Fibroblast of pulmonary artery (primary cell): Measurements from ENCODE around the gene ZNF827.

Experiments
- DNase-seq: peaks from one replicate; pipeline ENCODE4 v3.0.0-alpha.2; 2010; ENCODE audit warnings: low read depth
- H3K4me3 ChIP-seq: replicated peaks from 2 replicates; pipeline ENCODE4 v1.5.1; 2011; ENCODE audit warnings: low read depth, mild to moderate bottlenecking, control low read depth, low read length, moderate library complexity
- TF ChIP-seq, protein P1 (sequence below): IDR thresholded peaks from 2 replicates; pipeline ENCODE4 v1.5.1; 2011; ENCODE audit warnings: mild to moderate bottlenecking, control low read depth, low read length, inconsistent platforms; ENCODE audit errors: missing control alignments

ZNF827 gene

DNA sequence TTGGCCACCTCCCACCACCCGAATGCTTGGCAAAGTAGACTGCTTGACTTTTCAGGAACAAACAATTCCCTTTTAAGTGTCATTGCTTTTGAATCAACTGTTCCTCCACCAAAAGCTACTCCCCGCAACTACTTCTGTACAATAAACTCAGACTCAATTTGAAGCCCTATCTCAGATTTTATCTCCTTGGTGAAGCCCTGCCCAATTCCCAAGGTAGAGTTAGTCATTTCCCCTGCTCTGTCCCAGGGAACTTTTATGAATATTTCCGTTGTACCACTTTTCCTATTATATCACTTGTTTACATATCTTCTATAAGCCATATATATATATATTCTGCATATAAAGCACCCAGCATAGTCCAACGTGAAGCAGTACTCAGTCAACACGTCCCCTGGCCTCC, 155.9 kb downstream of the ZNF827 start:
- no peak for DNase-seq
- TF ChIP-seq, protein P1, sequence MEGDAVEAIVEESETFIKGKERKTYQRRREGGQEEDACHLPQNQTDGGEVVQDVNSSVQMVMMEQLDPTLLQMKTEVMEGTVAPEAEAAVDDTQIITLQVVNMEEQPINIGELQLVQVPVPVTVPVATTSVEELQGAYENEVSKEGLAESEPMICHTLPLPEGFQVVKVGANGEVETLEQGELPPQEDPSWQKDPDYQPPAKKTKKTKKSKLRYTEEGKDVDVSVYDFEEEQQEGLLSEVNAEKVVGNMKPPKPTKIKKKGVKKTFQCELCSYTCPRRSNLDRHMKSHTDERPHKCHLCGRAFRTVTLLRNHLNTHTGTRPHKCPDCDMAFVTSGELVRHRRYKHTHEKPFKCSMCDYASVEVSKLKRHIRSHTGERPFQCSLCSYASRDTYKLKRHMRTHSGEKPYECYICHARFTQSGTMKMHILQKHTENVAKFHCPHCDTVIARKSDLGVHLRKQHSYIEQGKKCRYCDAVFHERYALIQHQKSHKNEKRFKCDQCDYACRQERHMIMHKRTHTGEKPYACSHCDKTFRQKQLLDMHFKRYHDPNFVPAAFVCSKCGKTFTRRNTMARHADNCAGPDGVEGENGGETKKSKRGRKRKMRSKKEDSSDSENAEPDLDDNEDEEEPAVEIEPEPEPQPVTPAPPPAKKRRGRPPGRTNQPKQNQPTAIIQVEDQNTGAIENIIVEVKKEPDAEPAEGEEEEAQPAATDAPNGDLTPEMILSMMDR: no peak
- H3K4me3 ChIP-seq: no peak overlapping the region

DNA sequence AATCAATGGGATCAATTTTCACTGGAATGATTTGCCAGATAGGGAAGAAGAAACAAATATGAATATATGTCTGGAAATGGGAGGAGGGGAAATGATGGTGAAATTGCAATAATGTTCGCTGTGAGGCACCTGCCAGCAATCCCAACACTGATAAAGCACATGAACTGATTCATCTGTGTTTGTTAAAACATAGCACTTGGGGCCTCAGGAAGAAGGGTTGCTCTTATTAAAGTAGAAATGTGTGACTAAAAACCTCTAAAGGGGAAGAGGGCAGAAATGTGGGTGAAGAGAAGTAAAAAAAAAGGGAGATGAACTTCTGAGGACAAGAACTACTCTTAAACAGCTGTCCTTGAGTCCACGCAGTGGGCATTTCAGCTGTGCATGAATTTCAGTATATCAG, 157.3 kb downstream of the ZNF827 start:
- no peak for DNase-seq
- TF ChIP-seq, protein P1: no peak

DNA sequence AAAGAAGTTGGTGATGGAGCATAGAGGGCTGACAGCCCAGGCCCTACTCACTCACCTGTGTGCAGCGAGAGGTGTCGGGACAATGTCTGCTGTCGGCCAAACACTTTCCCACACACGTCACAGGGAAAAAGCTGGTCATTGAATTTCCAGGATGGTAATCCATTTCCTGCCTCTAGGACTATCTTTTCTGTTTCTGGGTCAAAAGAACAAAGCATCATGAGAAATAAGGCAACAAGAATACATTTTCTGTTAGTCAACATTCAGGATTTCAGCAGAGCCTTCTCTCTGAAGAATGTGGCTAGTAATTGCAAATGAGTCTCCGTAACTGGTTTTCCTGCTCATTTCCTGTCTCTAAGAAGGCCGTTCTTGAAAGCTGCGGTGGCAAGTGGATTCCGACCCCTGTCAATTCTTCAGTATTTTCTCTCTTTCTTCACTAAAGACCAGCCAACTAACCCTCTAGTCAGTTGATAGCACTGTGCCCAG, 159.3 kb downstream of the ZNF827 start:
- TF ChIP-seq, protein P1: no peak
- H3K4me3 ChIP-seq: no peak overlapping the region
- no peak for DNase-seq

More for the DNA sequence above, 157.3 kb downstream of the ZNF827 start:
- H3K4me3 ChIP-seq: no peak overlapping the region

DNA sequence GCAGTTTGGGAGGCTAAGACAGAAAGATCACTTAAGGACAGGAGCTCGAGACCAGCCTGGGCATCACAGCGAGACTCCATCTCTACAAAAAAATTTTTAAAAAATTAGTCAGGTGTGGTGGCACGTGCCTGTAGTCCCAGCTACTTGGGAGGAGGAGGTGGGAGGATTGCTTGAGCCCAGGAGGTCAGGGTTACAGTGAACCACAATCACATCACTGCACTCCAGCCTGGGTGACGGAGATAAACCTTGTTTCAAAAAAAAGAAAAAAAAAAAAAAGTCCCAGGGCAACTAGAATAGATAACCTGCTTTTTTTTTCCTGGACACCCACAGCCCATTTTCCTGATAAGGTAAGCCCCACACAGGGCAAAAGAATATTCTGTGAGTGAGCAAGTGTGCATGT, 162.4 kb downstream of the ZNF827 start:
- TF ChIP-seq, protein P1: no peak
- no peak for DNase-seq
- no peak overlapping the region for H3K4me3 ChIP-seq

DNA sequence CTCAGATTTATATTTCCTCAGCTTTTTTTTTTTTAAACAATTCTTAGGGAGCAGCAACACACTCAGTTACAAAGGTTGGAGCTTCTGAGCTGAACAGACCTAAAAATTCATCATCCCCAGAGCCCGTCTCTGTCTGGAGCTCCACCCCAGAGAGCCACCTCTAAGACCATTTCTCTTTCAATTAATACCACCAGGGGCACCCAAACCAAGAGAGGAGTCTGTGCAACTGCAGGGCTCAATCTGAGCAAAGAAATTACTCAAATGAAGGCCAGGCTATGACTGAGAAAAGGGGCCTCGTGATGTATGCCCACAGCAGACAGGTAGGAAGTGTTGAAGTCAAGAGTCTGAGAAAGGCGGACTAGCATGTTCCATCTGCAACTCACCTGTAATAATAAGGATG, 163.2 kb downstream of the ZNF827 start:
- TF ChIP-seq, protein P1: no peak
- no peak overlapping the region for H3K4me3 ChIP-seq
- no peak for DNase-seq

DNA sequence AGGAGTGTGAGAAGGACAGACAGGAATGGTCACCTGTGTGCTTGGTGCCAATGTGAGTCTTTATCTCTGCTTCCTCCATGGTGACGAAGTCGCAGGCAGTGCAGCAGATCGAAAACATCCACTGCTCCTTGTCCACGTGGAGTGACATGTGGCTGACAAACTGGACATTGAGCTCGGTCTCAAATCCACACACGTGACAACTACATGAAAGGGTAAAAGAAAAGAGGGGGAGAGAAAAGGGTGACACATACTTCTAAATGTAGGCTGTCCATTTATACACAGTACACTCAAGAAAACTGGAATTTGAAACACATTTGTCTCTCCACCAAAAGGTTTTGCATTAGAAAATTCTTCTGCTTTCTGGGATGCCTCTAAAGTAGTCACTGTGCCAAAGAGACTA, 164.2 kb downstream of the ZNF827 start:
- TF ChIP-seq, protein P1: no peak
- no peak for DNase-seq
- H3K4me3 ChIP-seq: no peak overlapping the region

DNA sequence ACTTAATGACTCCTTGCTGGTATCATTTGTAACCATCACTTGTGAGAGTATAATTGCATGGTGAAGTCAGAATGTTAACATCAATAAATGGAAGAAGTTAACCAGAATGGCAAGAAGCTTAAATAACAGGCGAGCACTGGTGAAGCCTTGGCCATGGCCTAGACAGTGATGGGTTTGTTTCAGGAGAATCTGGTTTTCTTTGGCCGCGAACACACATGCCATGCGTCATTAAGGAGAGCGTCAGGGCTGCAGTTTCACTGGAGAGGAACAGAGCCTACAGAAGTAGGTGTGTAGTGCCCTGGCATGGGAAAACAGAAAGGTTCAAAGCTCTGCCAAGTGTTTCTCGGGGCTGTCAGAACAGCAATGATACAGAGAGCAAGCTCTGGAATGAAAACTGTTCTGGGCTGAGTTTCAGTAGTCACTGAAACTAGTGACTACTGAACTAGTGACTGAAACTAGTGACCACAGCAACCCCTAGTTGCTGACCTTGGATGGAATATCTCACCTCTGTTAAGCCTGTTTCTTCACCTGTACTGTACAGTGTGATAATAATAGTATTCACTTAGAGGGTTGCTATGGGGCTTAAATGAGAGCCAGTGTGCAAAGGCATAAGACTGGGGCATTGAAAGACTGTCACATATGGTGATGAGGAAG, 164.9 kb downstream of the ZNF827 start:
- TF ChIP-seq, protein P1: no peak
- no peak for DNase-seq
- no peak overlapping the region for H3K4me3 ChIP-seq
